ENCODE data around the gene WDR70.

Gene WDR70

GRCh38 chr5:37557734-37558293, 178.7 kb downstream of the WDR70 start:
- Histone ChIP-seq H3K27me3 (ENCODE audit: insufficient read depth, low read depth) (no peaks in the 10 kb centered on the region), H3K27ac (no peak overlapping the region), H3K4me1 (ENCODE audit: low read depth, poor library complexity, severe bottlenecking) (no peaks in the 10 kb centered on the region), H3K4me2 (no peak overlapping the region), H3K79me2 (ENCODE audit: insufficient read depth, low read depth) (no peaks in the 10 kb centered on the region), H2AFZ (ENCODE audit: low read depth) (no peak overlapping the region), H3K4me3 (IDR thresholded peaks at IDR 0.05; ENCODE audit: insufficient read depth, low read depth, low read length) (no peak overlapping the region), H4K20me1 (ENCODE audit: insufficient read depth) (no peaks in the 10 kb centered on the region), H3K36me3 (ENCODE audit: insufficient read depth) (no peaks in the 10 kb centered on the region), H3K9ac (no peak overlapping the region)
- TF ChIP-seq, protein P1, sequence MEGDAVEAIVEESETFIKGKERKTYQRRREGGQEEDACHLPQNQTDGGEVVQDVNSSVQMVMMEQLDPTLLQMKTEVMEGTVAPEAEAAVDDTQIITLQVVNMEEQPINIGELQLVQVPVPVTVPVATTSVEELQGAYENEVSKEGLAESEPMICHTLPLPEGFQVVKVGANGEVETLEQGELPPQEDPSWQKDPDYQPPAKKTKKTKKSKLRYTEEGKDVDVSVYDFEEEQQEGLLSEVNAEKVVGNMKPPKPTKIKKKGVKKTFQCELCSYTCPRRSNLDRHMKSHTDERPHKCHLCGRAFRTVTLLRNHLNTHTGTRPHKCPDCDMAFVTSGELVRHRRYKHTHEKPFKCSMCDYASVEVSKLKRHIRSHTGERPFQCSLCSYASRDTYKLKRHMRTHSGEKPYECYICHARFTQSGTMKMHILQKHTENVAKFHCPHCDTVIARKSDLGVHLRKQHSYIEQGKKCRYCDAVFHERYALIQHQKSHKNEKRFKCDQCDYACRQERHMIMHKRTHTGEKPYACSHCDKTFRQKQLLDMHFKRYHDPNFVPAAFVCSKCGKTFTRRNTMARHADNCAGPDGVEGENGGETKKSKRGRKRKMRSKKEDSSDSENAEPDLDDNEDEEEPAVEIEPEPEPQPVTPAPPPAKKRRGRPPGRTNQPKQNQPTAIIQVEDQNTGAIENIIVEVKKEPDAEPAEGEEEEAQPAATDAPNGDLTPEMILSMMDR (conservative IDR thresholded peaks at IDR 0.05; ENCODE audit: low read depth, low read length) = no peak

GRCh38 chr5:37565062-37565670, 186.0 kb downstream of the WDR70 start:
- Histone ChIP-seq H3K79me2 (ENCODE audit: insufficient read depth, low read depth) (no peaks in the 10 kb centered on the region), H3K36me3 (ENCODE audit: insufficient read depth) (no peaks in the 10 kb centered on the region), H3K27ac (no peak overlapping the region), H3K27me3 (ENCODE audit: insufficient read depth, low read depth) (no peaks in the 10 kb centered on the region), H3K4me1 (ENCODE audit: low read depth, poor library complexity, severe bottlenecking) (no peaks in the 10 kb centered on the region), H3K4me3 (IDR thresholded peaks at IDR 0.05; ENCODE audit: insufficient read depth, low read depth, low read length) (no peak overlapping the region), H3K4me2 (no peak overlapping the region), H2AFZ (ENCODE audit: low read depth) (no peak overlapping the region), H3K9ac (no peak overlapping the region), H4K20me1 (ENCODE audit: insufficient read depth) (no peaks in the 10 kb centered on the region)
- TF ChIP-seq, protein P1 (conservative IDR thresholded peaks at IDR 0.05; ENCODE audit: low read depth, low read length) = no peak

DNA sequence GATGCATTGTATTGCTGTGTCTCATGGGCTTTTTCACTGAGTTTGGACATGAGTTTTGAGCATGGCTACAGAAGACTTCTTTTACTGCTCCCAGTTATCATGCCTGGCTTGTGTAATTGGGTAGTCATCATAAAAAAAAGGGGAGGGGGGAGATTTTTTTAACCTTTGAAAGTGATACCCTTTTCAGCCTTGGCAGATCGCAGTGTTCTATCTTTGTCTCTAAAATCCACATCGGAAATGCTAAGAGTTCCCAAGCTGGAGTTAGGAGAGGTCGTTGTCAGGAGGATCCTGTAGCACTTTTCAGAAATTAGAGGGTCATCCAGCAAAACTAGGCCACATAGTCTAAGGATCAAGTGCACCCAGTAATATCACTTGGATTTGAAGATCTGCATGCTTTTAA, 188.4 kb downstream of the WDR70 start:
- TF ChIP-seq, protein P1 (conservative IDR thresholded peaks at IDR 0.05; ENCODE audit: low read depth, low read length) = no peak
- H3K4me2 ChIP-seq = no peak overlapping the region
- H3K4me3 ChIP-seq (IDR thresholded peaks at IDR 0.05; ENCODE audit: insufficient read depth, low read depth, low read length) = no peak overlapping the region
- no peaks in the 10 kb centered on the region for H3K27me3 ChIP-seq (ENCODE audit: insufficient read depth, low read depth)
- H3K27ac ChIP-seq = no peak overlapping the region
- no peaks in the 10 kb centered on the region for H3K79me2 ChIP-seq (ENCODE audit: insufficient read depth, low read depth)
- no peaks in the 10 kb centered on the region for H3K4me1 ChIP-seq (ENCODE audit: low read depth, poor library complexity, severe bottlenecking)
- H3K36me3 ChIP-seq (ENCODE audit: insufficient read depth) = no peaks in the 10 kb centered on the region
- no peaks in the 10 kb centered on the region for H4K20me1 ChIP-seq (ENCODE audit: insufficient read depth)
- no peak overlapping the region for H3K9ac ChIP-seq
- H2AFZ ChIP-seq (ENCODE audit: low read depth) = no peak overlapping the region

- H3K4me2 ChIP-seq = no peak overlapping the region
- H3K79me2 ChIP-seq (ENCODE audit: insufficient read depth, low read depth) = no peaks in the 10 kb centered on the region
- no peak overlapping the region for H3K27ac ChIP-seq
- no peaks in the 10 kb centered on the region for H3K4me1 ChIP-seq (ENCODE audit: low read depth, poor library complexity, severe bottlenecking)
- TF ChIP-seq, protein P1 (conservative IDR thresholded peaks at IDR 0.05; ENCODE audit: low read depth, low read length) = no peak
- H3K36me3 ChIP-seq (ENCODE audit: insufficient read depth) = no peaks in the 10 kb centered on the region
- H4K20me1 ChIP-seq (ENCODE audit: insufficient read depth) = no peaks in the 10 kb centered on the region
- no peak overlapping the region for H2AFZ ChIP-seq (ENCODE audit: low read depth)
- no peak overlapping the region for H3K9ac ChIP-seq
- no peaks in the 10 kb centered on the region for H3K27me3 ChIP-seq (ENCODE audit: insufficient read depth, low read depth)
- no peak overlapping the region for H3K4me3 ChIP-seq (IDR thresholded peaks at IDR 0.05; ENCODE audit: insufficient read depth, low read depth, low read length)
Measured at GRCh38 chr5:37568018-37568753, 189.1 kb downstream of the WDR70 start.

All from KMS-11 (cell line).